GM21723 (cell line): ENCODE data around the gene ZIC3.
"Not testable (repeated sequence)": the region's sequence is repeated elsewhere in the genome, so short reads cannot be mapped to it uniquely, and the experiment has no call there.

ENCODE experiments used
- ATAC-seq: cut with Tn5 transposase; IDR thresholded peaks from one replicate; pipeline ENCODE4 v1.9.1; 2021; ENCODE audit warnings: mild to moderate bottlenecking, moderate library complexity; ENCODE audit not compliant: unreplicated experiment

The ZIC3 gene

GRCh38 chrX:137565921-137566745 is at the start of gene ZIC3:
Gene ZIC3, plus strand, starts transcription at chrX:137566127. Its CDS starts 565 bp downstream, at chrX:137566692.
- no peak for ATAC-seq

GRCh38 chrX:137519459-137519858 is 46.5 kb upstream of the ZIC3 start:
- ATAC-seq: no peak

GRCh38 chrX:137545711-137546651 is 19.9 kb upstream of the ZIC3 start:
- ATAC-seq: no peak

- no peak for ATAC-seq
Observed at GRCh38 chrX:137547291-137547690, 18.6 kb upstream of the ZIC3 start.

- no peak for ATAC-seq
Observed at GRCh38 chrX:137548261-137548660, 17.7 kb upstream of the ZIC3 start.

- no peak for ATAC-seq
Observed at GRCh38 chrX:137549073-137549472, 16.9 kb upstream of the ZIC3 start.

GRCh38 chrX:137549851-137550664 is 15.9 kb upstream of the ZIC3 start:
- no peak for ATAC-seq

- ATAC-seq: no peak
Observed at GRCh38 chrX:137550665-137551261, 15.2 kb upstream of the ZIC3 start.

- ATAC-seq: not testable (repeated sequence)
Observed at GRCh38 chrX:137552098-137552497, 13.8 kb upstream of the ZIC3 start.

GRCh38 chrX:137562096-137562495 is 3.8 kb upstream of the ZIC3 start:
- ATAC-seq: no peak

- no peak for ATAC-seq
Observed at GRCh38 chrX:137563681-137564651, 2.0 kb upstream of the ZIC3 start.

GRCh38 chrX:137565318-137565904 is 516 bp upstream of the ZIC3 start:
- ATAC-seq: no peak

GRCh38 chrX:137566746-137567679 is 1.1 kb downstream of the ZIC3 start:
- no peak for ATAC-seq

- no peak for ATAC-seq
Observed at GRCh38 chrX:137567682-137568232, 1.8 kb downstream of the ZIC3 start.

- no peak for ATAC-seq
Observed at GRCh38 chrX:137568741-137569469, 3.0 kb downstream of the ZIC3 start.

- no peak for ATAC-seq
Observed at GRCh38 chrX:137569470-137569891, 3.6 kb downstream of the ZIC3 start.
